Pons (tissue), 1 donor: Measurements from ENCODE around the gene ZNF883.
"Not testable (repeated sequence)": the region's sequence is repeated elsewhere in the genome, so short reads cannot be mapped to it uniquely, and the experiment has no call there.

Experiments
- DNase-seq: peaks from one replicate; pipeline ENCODE4 v3.0.0-alpha.2; 2016; ENCODE audit warnings: low spot score

The ZNF883 gene

GRCh38 chr9:113011911-113012381, at the start of gene ZNF883:
ZNF883 (minus strand) TSS chr9:113012192.
- DNase-seq: peak; percentile 29

- not testable (repeated sequence) for DNase-seq
These were observed 49.3 kb upstream of the ZNF883 start for GRCh38 chr9:113061072-113061850.

- not testable (repeated sequence) for DNase-seq
These were observed 47.7 kb upstream of the ZNF883 start for GRCh38 chr9:113059581-113060284.

GRCh38 chr9:113057193-113057592, 45.2 kb upstream of the ZNF883 start:
- DNase-seq: no peak

- DNase-seq: peak; percentile 94
These were observed 44.5 kb upstream of the ZNF883 start, which contains the start of gene ZFP37 for GRCh38 chr9:113056191-113057106. ZFP37 (minus strand) TSS chr9:113056724; CDS start chr9:113056688, 36 bp downstream.

GRCh38 chr9:113042884-113043657, 31.1 kb upstream of the ZNF883 start:
- DNase-seq: no peak

- DNase-seq: no peak
These were observed 14.2 kb upstream of the ZNF883 start for GRCh38 chr9:113026200-113026599.

- DNase-seq: no peak
These were observed 6.3 kb upstream of the ZNF883 start for GRCh38 chr9:113018247-113018646.

GRCh38 chr9:113012492-113012891, 500 bp upstream of the ZNF883 start:
- no peak for DNase-seq

GRCh38 chr9:113005777-113006176, 6.2 kb downstream of the ZNF883 start:
- no peak for DNase-seq

GRCh38 chr9:112997236-112997941, 14.6 kb downstream of the ZNF883 start:
- DNase-seq: no peak

- DNase-seq: no peak
These were observed 40.6 kb downstream of the ZNF883 start for GRCh38 chr9:112971415-112971814.

- no peak for DNase-seq
These were observed 41.1 kb downstream of the ZNF883 start for GRCh38 chr9:112970939-112971338.

GRCh38 chr9:112969730-112970129, 42.3 kb downstream of the ZNF883 start:
- no peak for DNase-seq

GRCh38 chr9:112955550-112955949, 56.4 kb downstream of the ZNF883 start:
- DNase-seq: no peak

- no peak for DNase-seq
These were observed 66.3 kb downstream of the ZNF883 start for GRCh38 chr9:112945620-112946208.

- no peak for DNase-seq
These were observed 72.6 kb downstream of the ZNF883 start for GRCh38 chr9:112939418-112939817.

- DNase-seq: no peak
These were observed 78.3 kb downstream of the ZNF883 start for GRCh38 chr9:112933696-112934095.

GRCh38 chr9:112925058-112925641, 86.8 kb downstream of the ZNF883 start:
- DNase-seq: peak; percentile 62

GRCh38 chr9:112921549-112921948, 90.4 kb downstream of the ZNF883 start:
- peak; percentile 77 for DNase-seq
